Measurements from ENCODE around the gene COL23A1.

GRCh38 chr5:178272591-178272990 is 317.6 kb downstream of the COL23A1 start:
- TF ChIP-seq CTCF (conservative IDR thresholded peaks at IDR 0.05; ENCODE audit: low read depth, low read length): no peak
- no peak for TF ChIP-seq EZH2phosphoT487 (IDR thresholded peaks at IDR 0.05; ENCODE audit: borderline replicate concordance, low read length)

All from PC-3 (cell line).